H1 (cell line): Measurements from ENCODE around the gene FXR2.
A peak's percentile ranks its signal among the peaks of the same experiment; 100 is the strongest.

Experiments used
- EP300 ChIP-seq, 2 experiments: IDR thresholded peaks; 1 replicate in 1 of 2; 2 replicates in 1 of 2; pipeline ENCODE4 v1.6.1; 2011 to 2012; ENCODE audit warnings: low read depth in 2 of 2, low read length in 2 of 2, mild to moderate bottlenecking in 2 of 2, borderline replicate concordance in 1 of 2, inconsistent platforms in 1 of 2, moderate library complexity in 1 of 2
- EZH2 ChIP-seq: fragments of 200-600 bp; sonication (generic); IDR thresholded peaks from 2 replicates; pipeline ENCODE4 v1.7.1; 2012; ENCODE audit warnings: low read depth, mild to moderate bottlenecking, moderate library complexity, low read length, inconsistent platforms; ENCODE audit not compliant: severe bottlenecking
- GABPA ChIP-seq: IDR thresholded peaks from 2 replicates; pipeline ENCODE4 v1.6.1; 2011; ENCODE audit warnings: mild to moderate bottlenecking, low read length, moderate library complexity, borderline replicate concordance; ENCODE audit not compliant: insufficient read depth
- MAFK ChIP-seq: IDR thresholded peaks from 2 replicates; pipeline ENCODE4 v1.6.1; 2012; ENCODE audit warnings: low read depth, mild to moderate bottlenecking, improper control_type of control experiment, low read length
- POLR2A ChIP-seq, 2 experiments: IDR thresholded peaks; 1 replicate in 1 of 2; 2 replicates in 1 of 2; pipeline ENCODE4 v1.6.1; 2011; ENCODE audit warnings: low read depth in 2 of 2, low read length in 2 of 2, mild to moderate bottlenecking in 2 of 2; ENCODE audit errors: control extremely low read depth in 1 of 2
- RAD21 ChIP-seq, 2 experiments: IDR thresholded peaks in 1 of 2; conservative IDR thresholded peaks in 1 of 2; 2 replicates each; pipeline ENCODE4 v1.6.1; 2011; ENCODE audit warnings: low read depth in 2 of 2, low read length in 2 of 2, improper control_type of control experiment in 1 of 2, inconsistent platforms in 1 of 2, mild to moderate bottlenecking in 1 of 2, moderate library complexity in 1 of 2
- SIN3A ChIP-seq, 2 experiments: IDR thresholded peaks in 1 of 2; conservative IDR thresholded peaks in 1 of 2; 2 replicates each; pipeline ENCODE4 v1.6.1; 2011 to 2012; ENCODE audit warnings: low read length in 2 of 2, improper control_type of control experiment in 1 of 2, low read depth in 1 of 2, mild to moderate bottlenecking in 1 of 2
- SIX5 ChIP-seq: IDR thresholded peaks from 2 replicates; pipeline ENCODE4 v1.6.1; 2011; ENCODE audit warnings: mild to moderate bottlenecking, low read depth, low read length
- SRF ChIP-seq: IDR thresholded peaks from 2 replicates; pipeline ENCODE4 v1.6.1; 2011; ENCODE audit warnings: mild to moderate bottlenecking, low read depth, low read length, moderate library complexity
- ZNF274 ChIP-seq: IDR thresholded peaks from 2 replicates; pipeline ENCODE4 v1.7.0; 2012; ENCODE audit warnings: low read length, borderline replicate concordance; ENCODE audit errors: extremely low read depth
- TF ChIP-seq, protein P1 (sequence below), 3 experiments: IDR thresholded peaks; 1 replicate in 2 of 3; 2 replicates in 1 of 3; pipeline versions ENCODE4 v1.5.1 to v1.6.1; 2011; ENCODE audit warnings: low read length in 3 of 3, mild to moderate bottlenecking in 3 of 3, inconsistent platforms in 2 of 3, low read depth in 1 of 3, moderate library complexity in 1 of 3; ENCODE audit not compliant: insufficient read depth in 1 of 3; ENCODE audit errors: control extremely low read depth in 1 of 3

DNA sequence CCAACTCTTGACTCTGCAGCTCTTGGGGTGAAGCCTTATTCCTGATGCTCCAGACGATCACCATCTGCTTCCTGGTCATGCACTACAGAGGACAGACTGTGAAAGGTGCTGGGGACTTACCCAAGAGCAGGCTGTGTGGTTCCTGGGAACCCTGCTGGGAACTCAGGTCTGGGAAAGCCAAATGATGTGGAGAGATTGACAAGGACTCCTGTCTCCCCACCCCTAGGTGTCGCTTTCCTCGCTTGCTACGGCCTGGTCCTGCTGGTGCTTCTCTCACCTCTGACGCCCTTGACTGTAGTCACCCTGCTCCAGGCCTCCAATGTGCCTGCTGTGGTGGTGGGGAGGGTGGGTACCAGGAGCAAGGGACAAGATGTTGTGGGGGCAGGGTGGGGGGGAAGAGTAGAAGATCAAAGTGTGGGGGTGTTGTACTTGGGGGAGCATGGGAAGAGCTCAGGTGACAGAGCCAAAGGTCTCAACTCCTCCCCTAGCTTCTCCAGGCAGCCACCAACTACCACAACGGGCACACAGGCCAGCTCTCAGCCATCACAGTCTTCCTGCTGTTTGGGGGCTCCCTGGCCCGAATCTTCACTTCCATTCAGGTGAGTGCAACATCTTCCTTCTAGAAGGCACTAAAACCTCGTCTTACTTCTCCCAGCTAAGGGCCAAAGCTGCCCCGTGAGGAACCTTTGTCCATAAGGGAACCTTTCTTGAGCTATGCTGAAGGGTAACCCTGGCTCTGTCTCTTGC is 27.9 kb downstream of the FXR2 start:
- TF ChIP-seq POLR2A (IDR thresholded peaks at IDR 0.05; ENCODE audit: control extremely low read depth in 1 of 2, low read depth in 2 of 2, low read length in 2 of 2) (peak in 1 of 2 experiments; percentile 17; a peak in 1 of 3 replicates), GABPA (no peak), EZH2 (no peak), MAFK (no peak), EP300 (IDR thresholded peaks at IDR 0.05; ENCODE audit: borderline replicate concordance in 1 of 2, low read depth in 2 of 2, low read length in 2 of 2) (no peak), SIN3A (conservative IDR thresholded peaks at IDR 0.05 in 1 of 2, IDR thresholded peaks at IDR 0.05 in 1 of 2; ENCODE audit: low read depth in 1 of 2, low read length in 2 of 2) (no peak), ZNF274 (no peak), SIX5 (no peak), RAD21 (IDR thresholded peaks at IDR 0.05 in 1 of 2, conservative IDR thresholded peaks at IDR 0.05 in 1 of 2; ENCODE audit: low read depth in 2 of 2, low read length in 2 of 2) (peak; percentile 33 to 35; a peak in 3 of 4 replicates), SRF (no peak)
- TF ChIP-seq, protein P1, sequence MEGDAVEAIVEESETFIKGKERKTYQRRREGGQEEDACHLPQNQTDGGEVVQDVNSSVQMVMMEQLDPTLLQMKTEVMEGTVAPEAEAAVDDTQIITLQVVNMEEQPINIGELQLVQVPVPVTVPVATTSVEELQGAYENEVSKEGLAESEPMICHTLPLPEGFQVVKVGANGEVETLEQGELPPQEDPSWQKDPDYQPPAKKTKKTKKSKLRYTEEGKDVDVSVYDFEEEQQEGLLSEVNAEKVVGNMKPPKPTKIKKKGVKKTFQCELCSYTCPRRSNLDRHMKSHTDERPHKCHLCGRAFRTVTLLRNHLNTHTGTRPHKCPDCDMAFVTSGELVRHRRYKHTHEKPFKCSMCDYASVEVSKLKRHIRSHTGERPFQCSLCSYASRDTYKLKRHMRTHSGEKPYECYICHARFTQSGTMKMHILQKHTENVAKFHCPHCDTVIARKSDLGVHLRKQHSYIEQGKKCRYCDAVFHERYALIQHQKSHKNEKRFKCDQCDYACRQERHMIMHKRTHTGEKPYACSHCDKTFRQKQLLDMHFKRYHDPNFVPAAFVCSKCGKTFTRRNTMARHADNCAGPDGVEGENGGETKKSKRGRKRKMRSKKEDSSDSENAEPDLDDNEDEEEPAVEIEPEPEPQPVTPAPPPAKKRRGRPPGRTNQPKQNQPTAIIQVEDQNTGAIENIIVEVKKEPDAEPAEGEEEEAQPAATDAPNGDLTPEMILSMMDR (IDR thresholded peaks at IDR 0.05; ENCODE audit: control extremely low read depth in 1 of 3, insufficient read depth in 1 of 3, low read depth in 1 of 3, low read length in 3 of 3) = peak; percentile 23 to 64 (median 63); a peak in 3 of 4 replicates
